NB4 (cell line): Measurements from ENCODE around the gene SH3BP5L.
A peak's percentile ranks its signal among the peaks of the same experiment; 100 is the strongest.

Experiments
- DNase-seq: peaks from one replicate; pipeline ENCODE4 v3.0.0; 2010; ENCODE audit warnings: low read depth
- H3K4me3 ChIP-seq: one replicate; pipeline ENCODE4 v1.5.1; 2011; ENCODE audit warnings: mild to moderate bottlenecking, low read depth, low read length, moderate library complexity
- CTCF ChIP-seq: IDR thresholded peaks from one replicate; pipeline ENCODE4 v1.5.1; 2012; ENCODE audit warnings: low read depth, low read length
- MAX ChIP-seq: IDR thresholded peaks from 2 replicates; pipeline ENCODE4 v1.6.1; 2011; ENCODE audit warnings: low read depth, low read length
- MYC ChIP-seq: IDR thresholded peaks from 2 replicates; pipeline ENCODE4 v1.6.1; 2011; ENCODE audit warnings: low read depth, low read length
- POLR2A ChIP-seq: IDR thresholded peaks from 2 replicates; pipeline ENCODE4 v1.6.1; 2011; ENCODE audit warnings: mild to moderate bottlenecking; ENCODE audit not compliant: insufficient read length; ENCODE audit errors: extremely low read depth

Gene SH3BP5L

GRCh38 chr1:248862998-248863881, 37.5 kb upstream of the SH3BP5L start:
- peak overlapping the region; percentile 60 for H3K4me3 ChIP-seq
- DNase-seq, result peak; percentile 84
- peak; percentile 42 for TF ChIP-seq POLR2A
- no peak for TF ChIP-seq CTCF

- DNase-seq, result peak; percentile 35
- no peak for TF ChIP-seq MAX
- TF ChIP-seq POLR2A, result no peak
- H3K4me3 ChIP-seq, result peak overlapping the region; percentile 60
Observed at GRCh38 chr1:248862695-248862997, 36.9 kb upstream of the SH3BP5L start.

GRCh38 chr1:248861616-248862015, 35.9 kb upstream of the SH3BP5L start:
- H3K4me3 ChIP-seq, result no peak overlapping the region
- TF ChIP-seq POLR2A, result no peak
- TF ChIP-seq MAX, result no peak
- no peak for DNase-seq

- DNase-seq, result peak; percentile 29
- H3K4me3 ChIP-seq, result peak overlapping the region; percentile 87
- TF ChIP-seq MAX (no peak), CTCF (no peak), MYC (no peak), POLR2A (no peak)
Observed at GRCh38 chr1:248860007-248860406, 34.3 kb upstream of the SH3BP5L start.

GRCh38 chr1:248858891-248859889, 33.5 kb upstream of the SH3BP5L start, which contains the start of gene ZNF692:
TSS of gene ZNF692 (minus strand) at chr1:248859085. CDS start at chr1:248858309, 776 bp downstream.
- TF ChIP-seq MYC (peak; percentile 77), MAX (peak; percentile 65), CTCF (no peak), POLR2A (peak; percentile 95)
- peak; percentile 98 for DNase-seq

GRCh38 chr1:248858096-248858890, 32.6 kb upstream of the SH3BP5L start:
- DNase-seq, result peak; percentile 87
- H3K4me3 ChIP-seq, result peak overlapping the region; percentile 87
- TF ChIP-seq MYC (peak; percentile 87), MAX (peak; percentile 79), CTCF (peak; percentile 54), POLR2A (peak; percentile 25)

More at GRCh38 chr1:248858891-248859889, 33.5 kb upstream of the SH3BP5L start, which contains the start of gene ZNF692:
- H3K4me3 ChIP-seq, result peak within 1 kb of the TSS; percentile 87
